Esophagus muscularis mucosa (tissue), 4 donors: ENCODE data around the gene TMEM237.

Source experiments
- CTCF ChIP-seq, 3 experiments: fragments of 200-600 bp in 2 of 3; fragments of 450-650 bp in 1 of 3; sonication (generic) in 2 of 3; IDR thresholded peaks; one replicate each; pipeline ENCODE4 v1.5.1; 2017 to 2019; ENCODE audit warnings: antibody characterized with exemption in 3 of 3, mild to moderate bottlenecking in 2 of 3, moderate library complexity in 1 of 3
- EP300 ChIP-seq: sonication (generic); formaldehyde crosslinking; IDR thresholded peaks from one replicate; pipeline ENCODE4 v1.6.1; 2017; ENCODE audit warnings: antibody characterized with exemption
- POLR2A ChIP-seq: fragments of 450-650 bp; IDR thresholded peaks from one replicate; pipeline ENCODE4 v1.6.1; 2017; ENCODE audit warnings: antibody characterized with exemption, moderate library complexity, mild to moderate bottlenecking, low read depth
- POLR2AphosphoS5 ChIP-seq, 2 donors: sonication (generic); formaldehyde crosslinking; IDR thresholded peaks; one replicate each; pipeline ENCODE4 v1.6.1; 2017; ENCODE audit warnings: antibody characterized with exemption in 2 of 2

- no peak for TF ChIP-seq CTCF (IDR thresholded peaks at IDR 0.05)
- no peak for TF ChIP-seq POLR2A
- no peak for TF ChIP-seq EP300
- TF ChIP-seq POLR2AphosphoS5 (IDR thresholded peaks at IDR 0.05) = no peak
Measured at GRCh38 chr2:201580486-201580885, 62.8 kb downstream of the TMEM237 start.
